Caco-2 (cell line): Measurements from ENCODE around the gene KIF14. TPM values are rescaled to one million over a fixed set of nuclear protein-coding genes. Genes with fewer than 3 reads are reported as not detected.

ENCODE experiments used
- BruUV-seq: library from RNA; stranded (reverse); fragments of 400-500 nt; replicated peaks from 2 replicates; lab custom pipeline; 2021; lab: Mats Ljungman, UMichigan
- CTCF ChIA-PET: fragments of 300-600 bp; sonication (Branson Sonifier 250); formaldehyde crosslinking; loops from one replicate; lab custom pipeline; 2022; ENCODE audit warnings: antibody characterized with exemption; lab: Charles Lee
- POLR2A ChIA-PET: fragments of 300-600 bp; sonication (Branson Sonifier 250); formaldehyde crosslinking; loops from one replicate; lab custom pipeline; 2022; ENCODE audit warnings: antibody characterized with exemption; lab: Charles Lee
- DNase-seq, 2 experiments: peaks; one replicate each; pipeline versions ENCODE4 v3.0.0 to v3.0.0-alpha.2; 2020 to 2022
- H3K27me3 ChIP-seq: replicated peaks from 2 replicates; pipeline ENCODE4 v1.6.0; 2011; ENCODE audit warnings: low read length; ENCODE audit not compliant: control insufficient read depth, insufficient read depth
- H3K36me3 ChIP-seq: 2 replicates; pipeline ENCODE4 v1.5.1; 2011; ENCODE audit warnings: low read length; ENCODE audit not compliant: control insufficient read depth, insufficient read depth
- H3K4me1 ChIP-seq: fragments of 250-450 bp; sonication (Bioruptor Pico); 2 replicates; pipeline ENCODE4 v1.5.1; 2020; ENCODE audit warnings: mild to moderate bottlenecking
- H3K4me3 ChIP-seq: 2 replicates; pipeline ENCODE4 v1.5.1; 2011; ENCODE audit warnings: low read depth, mild to moderate bottlenecking, control low read depth, low read length
- H3K9me3 ChIP-seq: fragments of 250-450 bp; sonication (Bioruptor Pico); 2 replicates; pipeline ENCODE4 v1.5.1; 2020; ENCODE audit warnings: mild to moderate bottlenecking, moderate library complexity
- H3K27ac Mint-ChIP-seq: one replicate; pipeline ENCODE4 v1.8.0; 2022; ENCODE audit warnings: mixed read lengths; ENCODE audit not compliant: unreplicated experiment
- H3K27me3 Mint-ChIP-seq: one replicate; pipeline ENCODE4 v1.8.0; 2022; ENCODE audit warnings: mixed read lengths; ENCODE audit not compliant: insufficient read depth, unreplicated experiment
- H3K36me3 Mint-ChIP-seq: one replicate; pipeline ENCODE4 v1.8.0; 2022; ENCODE audit warnings: mild to moderate bottlenecking, mixed read lengths; ENCODE audit not compliant: insufficient read depth, unreplicated experiment
- H3K4me1 Mint-ChIP-seq: one replicate; pipeline ENCODE4 v1.8.0; 2022; ENCODE audit warnings: low read depth, mixed read lengths; ENCODE audit not compliant: unreplicated experiment
- H3K4me3 Mint-ChIP-seq: one replicate; pipeline ENCODE4 v1.8.0; 2022; ENCODE audit warnings: mild to moderate bottlenecking, moderate library complexity, mixed read lengths; ENCODE audit not compliant: unreplicated experiment
- H3K9me3 Mint-ChIP-seq: one replicate; pipeline ENCODE4 v1.8.0; 2022; ENCODE audit warnings: mixed read lengths; ENCODE audit not compliant: unreplicated experiment
- intact Hi-C: fragments of 100-400 bp; cut with micrococcal nuclease; formaldehyde crosslinking; loops from one replicate; pipeline ENCODE4 v1.10.0; 2022; ENCODE audit not compliant: unreplicated experiment
- total RNA-seq: library from RNA; stranded (reverse); gene quantifications from 2 replicates; pipeline ENCODE4 v1.2.3, GENCODE V29; 2022
- TF ChIP-seq, protein P1 (sequence below), 2 experiments: fragments of 200-600 bp in 1 of 2; IDR thresholded peaks; 1 replicate in 1 of 2; 2 replicates in 1 of 2; pipeline versions ENCODE4 v1.5.1 to v1.8.0; 2011 to 2022; ENCODE audit warnings: antibody characterized with exemption in 1 of 2, control low read depth in 1 of 2, inconsistent platforms in 1 of 2, low read depth in 1 of 2, low read length in 1 of 2, mild to moderate bottlenecking in 1 of 2, moderate library complexity in 1 of 2; ENCODE audit not compliant: insufficient read depth in 1 of 2, severe bottlenecking in 1 of 2, unreplicated experiment in 1 of 2

KIF14 gene
- total RNA-seq, 1 experiment from 2014 or later: 11.6 TPM

DNA sequence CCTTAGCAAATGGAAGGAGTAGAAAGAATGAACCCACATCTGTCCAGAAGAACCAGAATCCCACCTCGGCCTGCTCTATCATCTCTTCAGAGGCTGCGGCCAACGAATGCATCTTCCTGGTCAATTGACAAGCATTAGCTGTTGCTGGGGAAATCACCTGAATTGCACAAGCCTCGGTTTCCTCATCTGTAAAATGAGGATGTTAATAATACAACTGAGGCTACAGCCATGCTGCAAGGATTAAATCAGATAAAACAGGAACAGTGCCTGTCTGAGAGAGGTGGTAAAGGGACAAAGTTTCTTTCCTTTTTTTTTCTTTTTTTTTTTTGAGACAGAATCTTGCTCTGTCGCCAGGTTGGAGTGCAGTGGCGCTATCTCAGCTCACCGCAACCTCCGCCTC lies 99.8 kb downstream of the KIF14 start:
- POLR2A ChIA-PET: no interaction called here
- Histone ChIP-seq H3K36me3 (no peaks in the 10 kb centered on the region), H3K4me1 (no peaks in the 10 kb centered on the region), H3K27me3 (no peaks in the 10 kb centered on the region), H3K4me3 (no peak overlapping the region), H3K9me3 (no peaks in the 10 kb centered on the region)
- no peak overlapping the region for H3K4me3 Mint-ChIP-seq
- no peaks in the 10 kb centered on the region for H3K36me3 Mint-ChIP-seq
- H3K4me1 Mint-ChIP-seq: no peaks in the 10 kb centered on the region
- TF ChIP-seq, protein P1, sequence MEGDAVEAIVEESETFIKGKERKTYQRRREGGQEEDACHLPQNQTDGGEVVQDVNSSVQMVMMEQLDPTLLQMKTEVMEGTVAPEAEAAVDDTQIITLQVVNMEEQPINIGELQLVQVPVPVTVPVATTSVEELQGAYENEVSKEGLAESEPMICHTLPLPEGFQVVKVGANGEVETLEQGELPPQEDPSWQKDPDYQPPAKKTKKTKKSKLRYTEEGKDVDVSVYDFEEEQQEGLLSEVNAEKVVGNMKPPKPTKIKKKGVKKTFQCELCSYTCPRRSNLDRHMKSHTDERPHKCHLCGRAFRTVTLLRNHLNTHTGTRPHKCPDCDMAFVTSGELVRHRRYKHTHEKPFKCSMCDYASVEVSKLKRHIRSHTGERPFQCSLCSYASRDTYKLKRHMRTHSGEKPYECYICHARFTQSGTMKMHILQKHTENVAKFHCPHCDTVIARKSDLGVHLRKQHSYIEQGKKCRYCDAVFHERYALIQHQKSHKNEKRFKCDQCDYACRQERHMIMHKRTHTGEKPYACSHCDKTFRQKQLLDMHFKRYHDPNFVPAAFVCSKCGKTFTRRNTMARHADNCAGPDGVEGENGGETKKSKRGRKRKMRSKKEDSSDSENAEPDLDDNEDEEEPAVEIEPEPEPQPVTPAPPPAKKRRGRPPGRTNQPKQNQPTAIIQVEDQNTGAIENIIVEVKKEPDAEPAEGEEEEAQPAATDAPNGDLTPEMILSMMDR (IDR thresholded peaks at IDR 0.05; ENCODE audit: insufficient read depth in 1 of 2, low read depth in 1 of 2, low read length in 1 of 2, severe bottlenecking in 1 of 2, unreplicated experiment in 1 of 2): no peak
- H3K27me3 Mint-ChIP-seq: no peaks in the 10 kb centered on the region
- intact Hi-C loops: no loop called here
- no TSS peak for BruUV-seq
- H3K27ac Mint-ChIP-seq: no peak overlapping the region
- CTCF ChIA-PET: no interaction called here
- no peaks in the 10 kb centered on the region for H3K9me3 Mint-ChIP-seq
- DNase-seq: no peak

DNA sequence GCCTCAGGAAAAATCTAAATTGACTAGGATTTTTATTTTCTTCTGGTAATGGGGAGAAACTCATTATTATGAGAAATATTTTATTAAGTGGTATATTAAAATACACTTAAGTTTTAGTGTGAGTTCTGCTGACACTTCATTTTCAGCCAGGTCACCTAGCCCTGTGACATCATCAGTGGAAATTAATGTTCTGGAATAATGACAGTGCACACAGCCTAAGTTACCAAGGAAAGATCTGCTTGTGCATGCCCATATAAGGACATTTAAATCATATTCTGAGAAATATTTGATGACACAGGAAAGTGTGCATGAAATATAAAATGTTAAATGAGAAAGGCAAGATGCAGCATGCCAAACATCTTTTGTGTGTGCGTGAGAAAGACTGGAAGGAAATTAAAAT lies 102.0 kb downstream of the KIF14 start:
- intact Hi-C loops: no loop called here
- no peak overlapping the region for H3K4me3 Mint-ChIP-seq
- ChIA-PET CTCF (no interaction called here), POLR2A (no interaction called here)
- Histone ChIP-seq H3K9me3 (no peaks in the 10 kb centered on the region), H3K4me1 (no peaks in the 10 kb centered on the region), H3K27me3 (no peaks in the 10 kb centered on the region), H3K36me3 (no peaks in the 10 kb centered on the region), H3K4me3 (no peak overlapping the region)
- H3K36me3 Mint-ChIP-seq: no peaks in the 10 kb centered on the region
- TF ChIP-seq, protein P1 (IDR thresholded peaks at IDR 0.05; ENCODE audit: insufficient read depth in 1 of 2, low read depth in 1 of 2, low read length in 1 of 2, severe bottlenecking in 1 of 2, unreplicated experiment in 1 of 2): no peak
- H3K4me1 Mint-ChIP-seq: no peaks in the 10 kb centered on the region
- no peak for DNase-seq
- H3K9me3 Mint-ChIP-seq: no peaks in the 10 kb centered on the region
- H3K27me3 Mint-ChIP-seq: peaks cover 4% of the 10 kb centered on the region
- no peak overlapping the region for H3K27ac Mint-ChIP-seq
- no TSS peak for BruUV-seq

DNA sequence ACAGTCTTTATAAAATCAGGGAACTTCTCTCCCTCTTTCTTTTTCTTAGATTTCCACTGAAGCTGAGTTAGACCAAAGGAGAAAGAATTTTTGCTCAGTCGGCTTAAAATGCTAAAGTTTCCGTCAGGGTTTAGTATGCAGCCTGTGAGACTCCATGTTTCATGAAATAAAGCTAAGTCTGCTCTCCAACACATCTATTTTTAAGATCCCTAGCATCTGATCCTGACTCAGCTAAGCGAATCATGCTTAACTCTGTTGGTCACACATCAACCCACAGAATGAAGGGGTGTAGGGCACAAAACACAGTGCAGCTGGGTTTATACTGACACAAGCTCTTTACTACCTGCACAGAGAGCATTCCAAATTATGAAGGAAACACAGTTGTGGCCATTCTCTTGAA lies 108.4 kb downstream of the KIF14 start:
- no peaks in the 10 kb centered on the region for H3K36me3 ChIP-seq
- H3K27me3 ChIP-seq: no peaks in the 10 kb centered on the region
- H3K4me3 ChIP-seq: no peak overlapping the region
- H3K27ac Mint-ChIP-seq: no peak overlapping the region
- ChIA-PET CTCF (no interaction called here), POLR2A (no interaction called here)
- no peak overlapping the region for H3K4me3 Mint-ChIP-seq
- intact Hi-C loops: no loop called here
- 0 out of 2 replicates have a peak, but pooled peaks cover 5% of the 10 kb centered on the region for H3K4me1 ChIP-seq
- no peaks in the 10 kb centered on the region for H3K9me3 Mint-ChIP-seq
- H3K36me3 Mint-ChIP-seq: no peaks in the 10 kb centered on the region
- H3K27me3 Mint-ChIP-seq: peaks cover 12% of the 10 kb centered on the region
- no TSS peak for BruUV-seq
- no peaks in the 10 kb centered on the region for H3K9me3 ChIP-seq
- DNase-seq: no peak
- TF ChIP-seq, protein P1 (IDR thresholded peaks at IDR 0.05; ENCODE audit: insufficient read depth in 1 of 2, low read depth in 1 of 2, low read length in 1 of 2, severe bottlenecking in 1 of 2, unreplicated experiment in 1 of 2): no peak
- no peaks in the 10 kb centered on the region for H3K4me1 Mint-ChIP-seq
